ENCODE results near the gene ATG7.

The ATG7 gene

DNA sequence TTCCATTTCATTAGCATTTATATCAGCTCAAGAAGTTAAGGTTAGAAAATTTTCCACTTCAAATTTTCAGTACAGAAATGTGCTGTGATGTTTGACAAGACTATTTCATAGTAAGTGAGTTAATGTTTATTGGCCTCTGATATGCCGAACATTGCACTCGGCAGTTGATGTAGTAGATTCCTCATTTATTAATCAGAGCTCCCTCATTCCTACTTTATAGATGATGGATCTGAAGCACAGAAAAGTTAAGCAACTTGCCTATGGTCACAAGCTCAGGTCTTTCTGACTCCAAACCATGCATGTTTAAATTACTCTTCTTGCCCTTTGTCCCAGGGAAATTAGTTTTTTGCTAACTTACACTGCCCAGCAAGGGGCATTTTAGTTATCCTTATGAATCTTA, 92.0 kb downstream of the ATG7 start:
- no peak for DNase-seq

DNA sequence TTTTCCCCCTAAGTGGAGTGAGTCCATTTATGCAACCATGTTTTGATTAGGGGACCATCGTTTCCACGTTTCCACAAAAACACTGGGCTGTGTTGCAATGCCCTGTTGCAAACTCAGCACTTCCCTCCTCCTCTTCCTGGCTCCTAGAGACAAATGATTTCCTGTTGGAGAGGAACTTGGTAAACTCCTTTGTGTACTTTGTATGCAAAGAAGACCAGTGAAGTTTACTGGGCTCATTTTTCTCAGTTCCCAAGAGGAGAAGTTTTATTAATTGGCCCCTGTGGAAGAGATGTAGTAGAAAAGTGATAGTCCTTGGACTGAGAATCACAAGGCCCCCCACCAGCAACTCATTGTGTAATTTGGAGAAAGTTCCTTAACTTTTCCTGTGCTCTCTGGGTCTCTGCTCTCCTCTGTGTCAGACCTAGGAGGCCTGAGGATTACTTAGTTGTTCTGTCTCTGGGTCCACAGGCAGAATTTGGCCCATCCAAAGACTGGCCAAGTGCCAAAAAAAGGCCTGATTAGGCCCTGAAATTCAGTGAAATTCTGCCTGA, 95.0 kb downstream of the ATG7 start:
- no peak for DNase-seq

DNA sequence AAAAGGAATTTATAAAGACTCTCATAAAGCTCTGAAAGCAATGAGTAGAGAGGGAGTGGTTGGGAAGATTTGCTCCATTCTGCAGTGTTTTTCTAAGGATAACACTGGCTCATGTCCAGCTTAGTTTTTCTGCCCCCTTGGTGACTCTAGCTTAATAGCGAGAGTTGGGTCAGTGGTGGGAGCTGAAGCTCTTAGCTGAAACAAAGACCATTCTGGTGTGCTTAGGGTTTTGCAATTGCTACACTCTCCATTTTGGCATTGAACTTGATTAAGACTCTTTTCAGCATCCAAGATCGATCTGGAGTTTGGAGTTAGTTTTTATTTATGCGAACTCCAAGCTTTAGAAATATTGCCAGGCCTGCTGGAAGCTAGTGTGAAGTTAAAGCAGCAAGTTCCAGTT, 98.0 kb downstream of the ATG7 start:
- no peak for DNase-seq

DNA sequence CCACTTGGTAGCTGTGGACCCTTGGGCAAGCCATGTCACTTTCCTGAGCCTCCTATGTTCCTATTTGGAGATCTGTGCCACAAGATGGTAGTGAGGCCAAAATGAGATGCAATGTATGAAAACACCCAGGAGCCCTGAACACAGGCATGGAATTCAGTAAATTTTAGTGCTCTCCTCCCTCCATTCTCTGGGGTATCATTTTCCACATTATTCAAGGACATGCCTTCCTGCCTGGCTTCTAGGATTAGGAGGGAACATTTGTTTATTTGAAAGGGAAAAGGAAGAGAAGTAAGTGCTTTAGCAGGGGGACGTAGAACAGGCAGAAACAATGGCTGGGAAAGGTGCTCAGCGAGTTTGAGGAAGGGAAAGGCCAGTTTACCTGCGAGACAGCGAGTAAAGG, 98.8 kb downstream of the ATG7 start:
- DNase-seq = no peak

DNA sequence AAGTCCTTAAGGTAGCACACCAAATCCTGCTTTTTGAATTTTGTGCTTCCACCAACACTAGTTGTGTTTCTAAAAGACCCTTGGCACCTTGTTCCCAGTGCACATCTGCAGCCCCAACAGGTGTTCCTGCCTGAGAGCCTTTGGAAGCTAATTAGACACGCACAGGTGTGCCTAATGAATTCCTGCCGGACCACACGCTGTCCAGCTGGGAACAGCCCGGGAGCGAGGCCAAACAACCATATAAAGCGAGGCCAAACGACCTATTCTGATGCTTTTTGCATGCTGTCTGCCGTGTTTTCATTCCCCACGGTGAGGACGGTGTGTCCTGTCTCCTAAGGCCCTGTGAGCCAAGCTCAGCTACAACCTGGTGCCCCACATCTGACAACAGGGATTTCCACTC, 99.5 kb downstream of the ATG7 start:
- no peak for DNase-seq

DNA sequence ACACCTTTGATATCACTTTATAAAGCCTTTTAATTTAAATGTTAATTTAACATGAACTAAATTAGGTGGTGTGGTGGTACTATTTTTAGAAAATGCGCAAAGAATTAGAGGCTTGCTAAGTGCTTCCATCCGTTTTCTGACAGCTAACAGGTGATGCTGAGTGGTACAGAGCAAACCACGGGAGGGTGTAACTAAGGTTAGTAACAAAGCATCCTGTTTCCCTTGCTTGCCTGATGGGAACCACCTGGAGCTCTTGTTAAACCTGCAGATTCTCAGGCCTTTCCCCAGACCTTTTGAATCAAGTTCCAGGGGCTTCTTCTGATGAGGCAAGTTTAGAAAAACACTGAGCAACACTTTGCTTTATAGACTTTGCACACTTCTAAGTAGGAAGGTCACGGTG, 101.0 kb downstream of the ATG7 start:
- no peak for DNase-seq

DNA sequence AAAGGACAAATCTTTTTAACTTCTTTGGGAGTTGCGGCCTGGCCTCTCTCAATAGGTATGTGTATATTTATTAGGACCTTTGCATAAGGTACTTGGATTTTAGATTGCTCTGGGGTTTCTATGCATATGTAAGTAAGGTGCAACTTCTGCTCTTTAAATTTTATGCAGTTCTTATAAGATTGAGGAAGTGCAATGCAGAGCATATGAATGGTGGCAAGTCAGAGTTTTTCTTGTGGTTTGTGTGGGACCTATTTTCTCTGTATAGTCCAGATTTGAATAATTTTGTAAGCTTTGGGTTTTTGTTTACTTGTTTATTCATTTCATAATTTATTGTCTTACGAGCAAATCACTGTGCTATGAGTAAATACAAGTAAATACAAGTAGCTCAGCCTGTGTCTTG, 101.5 kb downstream of the ATG7 start:
- DNase-seq = no peak

DNA sequence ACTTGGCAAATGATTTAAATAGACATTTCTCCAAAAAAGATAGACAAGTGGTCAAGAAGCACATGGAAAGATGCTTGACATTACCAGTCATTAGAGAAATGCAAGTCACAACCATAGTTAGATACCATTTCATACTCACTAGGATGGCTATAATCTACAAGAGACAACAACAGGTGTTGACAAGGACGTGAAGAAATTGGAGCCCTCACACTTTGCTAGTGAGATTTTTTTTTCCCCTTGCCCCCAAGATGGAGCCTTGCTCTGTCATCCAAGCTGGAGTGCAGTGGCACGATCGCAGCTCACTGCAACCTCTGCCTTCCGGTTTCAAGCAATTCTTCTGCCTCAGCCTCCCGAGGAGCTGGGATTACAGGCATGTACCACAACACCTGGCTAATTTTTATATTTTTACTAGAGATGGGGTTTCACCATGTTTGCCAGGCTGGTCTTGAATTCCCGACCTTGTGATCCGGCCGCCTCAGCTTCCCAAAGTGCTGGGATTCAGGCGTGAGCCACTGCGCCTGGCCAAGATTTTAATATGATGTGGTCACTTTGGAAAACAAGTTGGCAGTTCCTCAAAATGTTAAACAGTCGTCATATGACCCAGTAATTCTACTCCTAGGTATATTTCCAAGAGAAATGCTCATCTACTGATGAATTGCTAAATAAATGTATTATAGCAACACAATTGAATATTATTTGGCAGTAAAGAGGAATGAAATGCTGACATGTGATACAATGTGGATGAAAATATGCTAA, 103.3 kb downstream of the ATG7 start:
- DNase-seq = no peak

DNA sequence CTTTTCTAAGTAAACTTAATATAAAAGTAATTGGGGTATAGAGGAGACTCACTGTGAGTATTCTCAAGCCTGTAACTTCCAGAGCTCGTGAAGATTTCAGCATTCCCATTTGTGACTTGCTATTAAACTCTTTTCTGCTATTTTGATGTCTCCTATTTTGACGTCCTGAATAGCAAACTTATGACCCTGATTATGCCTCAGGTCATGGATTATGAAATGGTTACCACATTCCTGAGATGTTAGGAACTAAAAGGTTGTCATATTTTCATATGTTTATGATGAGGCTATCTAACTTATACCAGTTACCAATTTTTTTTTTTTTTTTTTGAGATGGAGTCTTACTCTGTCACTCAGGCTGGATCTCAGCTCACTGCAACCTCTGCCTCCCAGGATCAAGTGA, 105.5 kb downstream of the ATG7 start:
- DNase-seq = no peak

DNA sequence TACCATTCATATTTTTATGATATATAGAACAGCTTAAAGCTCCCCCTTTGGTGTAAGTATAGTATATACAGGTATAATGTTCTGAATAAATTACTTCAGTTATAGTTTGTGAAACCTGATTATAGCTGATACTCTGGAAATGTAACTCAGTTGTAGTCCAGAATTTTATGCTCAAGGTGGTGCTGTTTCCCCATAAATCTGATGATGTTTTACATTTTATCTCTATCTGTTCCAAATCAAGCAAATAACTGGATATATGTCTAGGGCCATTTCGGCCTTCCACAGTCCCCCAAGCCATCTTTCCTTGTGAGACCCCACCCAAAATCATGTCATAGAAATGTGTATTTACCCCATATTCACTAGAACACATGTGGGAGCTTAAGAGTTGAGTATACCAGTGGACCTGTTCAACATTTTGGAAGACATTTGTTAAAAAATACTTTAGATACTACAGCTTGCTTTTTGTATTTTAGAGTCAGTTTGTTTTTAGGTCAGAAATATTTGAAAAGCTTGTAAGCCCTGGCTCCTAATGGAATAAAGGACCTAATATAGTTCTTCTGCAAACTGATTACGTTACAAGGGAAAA, 107.1 kb downstream of the ATG7 start:
- no peak for DNase-seq

DNA sequence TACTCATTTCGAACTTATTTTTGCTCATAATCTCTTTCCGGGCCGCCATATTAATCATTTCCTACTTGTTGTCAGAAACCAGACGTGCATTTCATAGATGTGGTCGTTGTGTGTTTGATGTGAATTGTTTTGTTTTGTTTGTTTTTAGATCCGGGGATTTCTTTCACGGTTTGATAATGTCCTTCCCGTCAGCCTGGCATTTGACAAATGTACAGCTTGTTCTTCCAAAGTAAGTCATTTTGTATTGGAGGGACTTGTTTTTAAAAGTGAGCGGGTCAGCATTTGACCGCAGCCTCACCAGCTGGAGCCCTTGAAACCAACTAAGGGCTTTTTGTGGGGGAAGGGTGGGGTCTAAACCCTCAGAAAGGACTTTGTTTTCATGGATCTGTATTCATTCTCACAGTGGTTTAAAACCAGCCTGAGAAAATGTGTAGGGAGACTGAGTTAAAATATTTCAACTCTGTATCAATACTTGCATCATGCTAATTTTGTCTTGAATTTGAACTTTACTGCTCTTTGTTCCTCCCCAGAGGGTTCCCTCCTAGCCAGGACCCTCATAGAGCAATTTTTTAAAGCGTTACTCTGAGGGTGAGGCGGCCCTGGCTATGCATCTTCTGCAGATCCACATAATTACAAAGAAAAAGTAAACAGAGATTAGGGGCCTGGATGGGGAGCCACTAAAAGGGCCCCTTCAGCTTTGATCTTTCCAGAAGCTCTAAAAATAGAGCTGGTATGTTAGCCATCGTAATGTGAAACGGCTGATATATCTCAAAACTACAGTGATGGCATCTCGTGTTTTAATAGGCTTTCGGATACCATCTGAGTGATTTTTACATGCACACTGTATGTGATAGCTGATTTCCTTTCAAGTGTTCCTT, 107.9 kb downstream of the ATG7 start:
- DNase-seq = no peak

DNA sequence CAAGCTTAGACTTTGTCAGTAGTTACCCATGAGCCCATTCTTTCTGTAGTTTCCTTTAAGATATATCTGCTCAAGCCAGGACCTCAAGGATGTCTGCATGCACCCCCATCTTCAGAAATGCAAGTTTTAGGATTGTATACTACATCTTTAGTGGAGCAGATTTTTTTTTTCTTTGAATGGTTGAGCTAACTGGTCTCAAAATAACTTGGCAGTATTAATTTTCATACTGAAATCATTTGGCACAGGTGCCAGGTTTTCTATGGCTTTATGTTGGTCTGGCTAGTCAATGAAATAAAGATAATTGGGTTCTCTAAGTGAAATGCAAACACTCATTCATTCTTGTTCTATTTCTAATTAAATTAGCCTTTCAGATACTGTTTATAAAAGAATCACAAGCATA, 108.9 kb downstream of the ATG7 start:
- no peak for DNase-seq

DNA sequence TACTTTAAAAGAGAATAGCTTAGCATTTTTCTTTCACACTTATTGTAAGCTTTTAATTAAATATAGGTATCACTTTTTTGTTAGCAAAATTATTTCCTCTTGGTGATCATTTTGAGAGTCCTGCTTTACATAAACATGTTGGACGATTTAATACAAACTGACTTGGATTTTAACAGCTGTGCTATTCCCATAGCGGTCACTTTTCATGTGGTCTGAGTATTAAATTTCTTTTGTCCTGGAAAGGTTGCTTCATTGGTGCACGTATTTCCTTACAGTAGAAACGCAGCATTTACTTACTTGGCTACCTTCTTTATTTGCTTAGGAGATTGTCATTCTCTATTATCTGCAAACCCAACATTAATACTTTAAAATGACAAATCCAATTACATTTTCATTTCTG, 109.4 kb downstream of the ATG7 start:
- DNase-seq = peak; percentile 5

DNA sequence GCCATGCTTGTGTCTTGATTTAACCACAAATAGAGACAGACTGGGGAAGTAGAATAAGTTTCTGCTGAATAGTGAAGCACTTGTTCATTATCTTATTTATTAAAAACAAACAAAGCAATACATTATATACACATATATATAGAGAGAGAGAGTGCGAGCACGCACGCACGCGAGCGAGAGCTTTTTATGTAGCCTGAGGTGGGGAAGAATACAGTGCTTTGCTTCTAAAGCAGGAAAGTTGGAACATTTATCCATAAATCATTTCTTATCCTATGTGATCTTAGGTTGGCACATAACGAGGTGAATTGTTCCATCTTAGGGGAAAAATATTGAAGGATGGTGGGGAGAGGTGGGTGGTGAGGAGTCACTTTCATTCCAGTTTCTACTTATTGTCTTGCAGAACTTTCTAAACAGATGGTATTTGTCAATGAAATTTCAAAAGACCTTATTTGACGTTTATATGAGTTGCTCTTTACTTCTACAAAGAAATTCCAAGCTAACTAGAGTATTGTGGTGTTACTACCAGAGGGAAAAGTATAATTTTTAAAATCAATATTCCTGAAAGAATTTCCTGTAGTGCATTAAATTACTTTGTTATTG, 110.0 kb downstream of the ATG7 start:
- no peak for DNase-seq

DNA sequence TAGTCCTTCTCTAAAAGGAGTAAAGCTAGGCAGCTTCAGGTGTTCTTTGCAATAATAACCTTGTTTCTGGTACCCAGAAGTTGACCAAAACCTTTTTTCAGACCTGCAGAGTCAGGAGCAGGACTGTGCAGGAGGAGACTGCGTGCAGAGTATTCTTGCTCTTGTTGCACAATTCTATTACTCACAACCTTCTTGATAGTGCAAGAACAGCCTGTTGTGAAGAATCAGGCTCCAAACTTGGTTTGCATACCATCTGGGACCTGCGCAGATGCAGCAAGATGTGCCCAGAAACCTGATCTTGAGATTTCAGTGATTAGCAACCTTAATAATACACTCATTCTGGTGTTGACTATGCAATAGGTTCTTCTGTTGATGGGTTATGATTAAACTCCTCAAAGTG, 111.9 kb downstream of the ATG7 start:
- peak; percentile 25 for DNase-seq

DNA sequence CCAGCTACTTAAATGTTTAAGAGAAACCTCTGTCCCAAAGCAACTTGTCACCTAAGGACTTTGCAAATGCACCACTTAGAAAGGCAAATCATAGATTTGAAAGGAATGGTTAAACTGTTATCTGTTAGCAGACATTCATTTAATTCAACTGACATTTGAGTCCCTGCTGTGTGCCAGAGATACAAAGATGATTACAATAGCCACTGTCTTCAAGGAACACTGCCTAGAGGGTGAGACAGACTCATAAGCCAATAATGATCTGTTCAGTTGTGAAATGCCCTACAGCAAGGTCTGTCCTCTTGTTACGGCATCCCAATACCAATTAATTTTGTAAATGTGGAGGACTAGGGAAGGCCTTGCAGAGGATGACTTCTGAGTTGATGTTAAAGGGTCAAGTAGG, 113.1 kb downstream of the ATG7 start:
- DNase-seq = no peak

DNA sequence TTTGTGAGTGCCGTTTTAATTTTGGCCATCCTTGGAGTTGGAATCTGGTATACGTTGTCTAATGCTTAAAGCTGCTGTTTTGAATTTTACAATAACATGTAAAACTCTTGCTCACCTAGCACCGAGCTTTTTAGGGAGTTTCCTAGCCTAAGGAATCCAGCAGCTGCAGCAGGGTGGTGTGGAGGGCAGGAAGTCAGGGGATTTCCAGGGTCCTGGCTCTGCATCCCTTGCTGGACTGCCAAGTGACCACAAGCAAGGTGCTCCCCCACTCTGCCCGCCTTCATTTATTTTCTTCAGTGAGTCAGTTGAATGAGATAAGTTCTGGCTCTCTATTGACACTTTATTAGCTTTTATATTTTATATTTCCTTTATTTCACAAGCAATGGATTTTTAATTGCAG, 113.7 kb downstream of the ATG7 start:
- DNase-seq = no peak

DNA sequence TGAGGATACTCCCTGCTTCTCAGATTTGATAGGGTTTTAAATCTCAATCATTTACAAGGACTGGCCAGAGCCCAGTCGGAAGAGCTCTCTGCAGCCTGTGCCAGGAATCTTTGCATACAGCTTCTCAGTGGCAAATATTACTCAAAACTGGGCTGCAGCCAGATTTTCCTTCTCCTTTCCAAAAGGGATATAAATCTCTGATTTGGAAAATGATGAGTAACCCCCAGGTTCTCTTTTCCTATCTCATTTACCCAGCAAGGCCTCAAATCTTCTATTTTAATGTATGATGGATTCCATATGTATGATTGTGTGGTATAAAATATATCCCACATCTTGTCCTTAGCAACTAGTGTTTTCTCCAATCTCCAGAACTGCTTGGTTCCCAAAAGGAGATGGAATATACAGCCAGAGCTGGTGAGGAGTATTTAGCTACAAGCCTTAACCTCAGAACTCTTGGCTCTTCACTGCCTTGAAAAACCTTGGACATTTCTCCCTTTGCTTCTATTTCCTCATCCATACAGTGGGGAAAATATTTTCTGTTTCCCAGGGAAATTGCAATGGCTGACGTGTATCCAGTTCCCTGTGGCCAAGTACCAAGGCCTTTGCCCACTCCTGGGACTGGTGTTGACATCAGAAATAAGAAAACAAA, 114.4 kb downstream of the ATG7 start:
- DNase-seq = no peak

DNA sequence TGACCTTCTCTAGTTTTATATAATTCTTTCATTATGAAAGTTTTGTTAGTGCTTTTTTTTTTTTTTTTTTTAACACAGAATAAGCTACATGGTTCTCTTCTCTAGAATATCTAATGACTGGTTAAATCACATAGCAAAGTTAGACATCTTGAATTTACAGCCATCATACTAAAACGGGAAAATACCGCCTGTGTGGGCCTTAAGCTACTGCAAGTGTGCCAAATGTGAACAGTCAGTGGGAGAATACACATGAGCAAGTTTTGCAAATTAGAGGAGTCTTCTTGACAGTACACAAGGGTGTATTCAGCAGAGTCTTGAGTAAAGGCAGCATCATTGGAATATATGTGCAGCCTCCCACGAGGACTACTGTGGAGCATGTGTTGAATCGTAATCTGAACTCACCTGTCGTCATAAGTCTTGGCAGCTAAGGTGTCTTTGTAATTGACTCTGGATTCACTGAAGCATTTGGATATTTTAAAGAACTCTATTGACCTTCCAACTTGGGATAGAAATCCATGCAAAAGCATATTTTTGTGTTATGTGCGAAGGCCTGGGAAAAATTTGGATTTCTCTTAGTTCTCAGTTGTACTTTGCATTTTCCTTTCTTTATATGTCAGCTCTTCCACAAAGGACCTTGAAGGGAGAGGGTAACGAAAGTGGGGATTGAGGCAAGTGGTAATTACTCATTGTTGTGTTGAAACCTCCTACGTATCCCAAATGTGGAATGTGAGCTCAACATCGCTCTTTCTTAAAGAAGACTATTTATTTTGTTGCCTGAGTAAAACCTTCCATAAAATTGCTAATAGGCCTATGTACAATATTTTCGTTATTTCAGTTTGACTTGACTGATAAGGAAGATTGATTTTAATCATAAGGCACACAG, 117.4 kb downstream of the ATG7 start:
- DNase-seq = no peak

DNA sequence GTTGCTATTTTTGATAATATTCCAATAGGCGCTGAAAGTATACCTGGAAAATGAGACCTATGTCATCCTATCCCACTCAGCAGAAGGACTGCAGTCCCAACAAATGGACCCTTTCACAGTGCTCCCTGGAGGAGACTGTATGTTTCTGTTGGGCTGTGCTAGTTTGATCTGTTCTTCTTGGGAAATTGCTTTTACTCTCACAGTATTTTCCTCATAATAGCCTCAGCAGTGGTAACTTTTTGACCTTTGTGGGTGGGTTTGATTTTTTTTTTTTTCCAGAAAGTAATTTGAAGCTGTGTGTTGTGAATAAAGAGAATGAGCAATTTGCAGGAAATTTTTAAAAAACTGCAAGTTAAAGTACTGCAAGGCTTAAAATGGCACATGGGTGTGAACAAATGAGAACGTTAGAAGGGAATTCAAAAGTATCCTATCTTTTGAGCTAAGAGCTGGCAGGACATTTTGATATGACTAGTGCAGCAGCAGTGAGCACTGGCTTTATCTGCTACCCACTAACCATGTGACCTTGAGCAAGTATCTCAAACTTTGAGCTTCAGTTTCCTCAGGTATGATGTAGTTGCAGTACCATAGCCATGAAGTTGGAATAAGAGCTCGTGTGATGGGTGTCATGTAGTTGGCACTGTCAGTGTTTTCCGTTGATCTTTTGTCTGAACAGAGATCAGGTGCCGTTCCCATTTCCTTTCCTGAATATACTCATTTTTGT, 118.4 kb downstream of the ATG7 start:
- DNase-seq = no peak

Measured in DMS 273 treated with DMSO at 0.1 percent for 48 hours (cell line).